ENCODE data around the gene BCL2L14. TPM values are rescaled to one million over a fixed set of nuclear protein-coding genes. Genes with fewer than 3 reads are reported as not detected.
A peak's percentile ranks its signal among the peaks of the same experiment; 100 is the strongest.

The BCL2L14 gene
- total and polyA plus RNA-seq, 12 donors, result 0.49 TPM; not detected in 11

- intact Hi-C loops (cut with DNase I), result no loop called here
These were observed 17.4 kb downstream of the BCL2L14 start for GRCh38 chr12:12088147-12088546.

GRCh38 chr12:12088761-12089160, 18.0 kb downstream of the BCL2L14 start:
- ATAC-seq, result no peak
- no peak for TF ChIP-seq CTCF (IDR thresholded peaks at IDR 0.05)
- intact Hi-C loops (cut with DNase I), result no loop called here
- peaks cover 0 to 9% (median 0%) of the 10 kb centered on the region in 9 donors for H3K4me1 ChIP-seq
- no peak overlapping the region for H3K27ac ChIP-seq
- H3K4me3 ChIP-seq, result no peak overlapping the region
- no peak for DNase-seq
- no peaks in the 10 kb centered on the region for H3K9me3 ChIP-seq
- H3K36me3 ChIP-seq, result no peaks in the 10 kb centered on the region
- WGBS, 2 donors, result 91 to 97% methylated on average over 9 of the region's 9 CpGs
- no peaks in the 10 kb centered on the region for H3K27me3 ChIP-seq

More at GRCh38 chr12:12088147-12088546, 17.4 kb downstream of the BCL2L14 start:
- Histone ChIP-seq H3K4me1 (peaks cover 0 to 9% (median 0%) of the 10 kb centered on the region in 9 donors), H3K36me3 (no peaks in the 10 kb centered on the region), H3K4me3 (no peak overlapping the region), H3K9me3 (no peaks in the 10 kb centered on the region), H3K27ac (no peak overlapping the region), H3K27me3 (no peaks in the 10 kb centered on the region)
- no peak for ATAC-seq
- WGBS, 2 donors, result 93 to 96% methylated on average over 10 of the region's 10 CpGs
- TF ChIP-seq CTCF (IDR thresholded peaks at IDR 0.05), result no peak
- no peak for DNase-seq

GRCh38 chr12:12091071-12091470, 20.3 kb downstream of the BCL2L14 start:
- H3K36me3 ChIP-seq, result no peaks in the 10 kb centered on the region
- no peak overlapping the region for H3K27ac ChIP-seq
- DNase-seq (no peak), ATAC-seq (no peak)
- no peak overlapping the region for H3K4me3 ChIP-seq
- intact Hi-C loops (cut with DNase I), result no loop called here
- TF ChIP-seq CTCF (IDR thresholded peaks at IDR 0.05), result no peak
- 79 to 89% methylated on average over 3 of the region's 3 CpGs for WGBS, 2 donors
- no peaks in the 10 kb centered on the region for H3K27me3 ChIP-seq
- H3K4me1 ChIP-seq, result peaks cover 0 to 9% (median 0%) of the 10 kb centered on the region in 9 donors
- no peaks in the 10 kb centered on the region for H3K9me3 ChIP-seq

GRCh38 chr12:12091977-12092663, 21.4 kb downstream of the BCL2L14 start:
- intact Hi-C loops (cut with DNase I), result no loop called here
- DNase-seq (no peak), ATAC-seq (peak in 4 of 8 donors; percentile 16 to 42 (median 30))
- no peak overlapping the region for H3K27ac ChIP-seq
- no peak for TF ChIP-seq CTCF (IDR thresholded peaks at IDR 0.05)
- WGBS, 2 donors, result 66 to 70% methylated on average over 14 of the region's 14 CpGs
- no peaks in the 10 kb centered on the region for H3K9me3 ChIP-seq
- H3K27me3 ChIP-seq, result no peaks in the 10 kb centered on the region
- no peak overlapping the region for H3K4me3 ChIP-seq
- H3K4me1 ChIP-seq, result peaks cover 0 to 9% (median 0%) of the 10 kb centered on the region in 9 donors
- no peaks in the 10 kb centered on the region for H3K36me3 ChIP-seq
